Esophagus squamous epithelium (tissue), 4 donors: Measurements from ENCODE around the gene REST.

ENCODE experiments used
- POLR2A ChIP-seq, 4 donors: fragments of 450-650 bp; IDR thresholded peaks; one replicate each; pipeline ENCODE4 v1.6.1; 2017; ENCODE audit warnings: antibody characterized with exemption in 4 of 4, mild to moderate bottlenecking in 4 of 4, moderate library complexity in 3 of 4
- TF ChIP-seq, protein P1 (sequence below), 6 experiments: fragments of 450-650 bp in 4 of 6; fragments of 200-600 bp in 2 of 6; sonication (generic) in 2 of 6; IDR thresholded peaks; one replicate each; pipeline ENCODE4 v1.5.1; 2016 to 2019; ENCODE audit warnings: antibody characterized with exemption in 6 of 6, mild to moderate bottlenecking in 4 of 6, moderate library complexity in 4 of 6

DNA sequence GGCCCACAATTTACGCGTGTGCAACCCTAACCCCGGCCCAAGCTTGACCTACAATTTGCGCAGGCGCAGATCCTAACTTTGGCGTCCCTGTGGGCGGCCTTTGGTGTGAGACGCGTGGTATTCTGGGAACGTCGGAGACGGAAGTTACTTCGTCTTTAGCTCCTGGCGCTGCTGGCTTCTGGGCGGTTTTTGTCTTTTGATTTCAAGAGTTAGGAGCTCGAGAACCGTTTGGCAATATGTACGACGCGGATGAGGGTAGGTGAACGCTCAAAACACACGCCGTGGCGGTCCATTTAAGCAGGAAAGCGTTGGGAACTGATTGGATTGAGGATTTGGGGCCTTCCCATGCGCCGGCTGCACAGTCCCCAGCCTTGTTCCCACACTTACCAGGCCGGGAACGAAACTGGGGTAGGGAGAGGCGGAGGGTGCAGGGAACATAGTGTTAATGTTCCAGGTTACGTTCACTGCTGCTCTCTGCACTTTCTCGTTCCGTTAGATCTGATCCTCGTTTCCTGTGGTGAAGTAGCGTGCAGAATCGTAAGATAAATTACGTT, 71.1 kb downstream of the REST start, which contains the start of gene POLR2B:
- peak in 3 of 4 donors; percentile 59 to 77 (median 62) for TF ChIP-seq POLR2A (IDR thresholded peaks at IDR 0.05)
- TF ChIP-seq, protein P1, sequence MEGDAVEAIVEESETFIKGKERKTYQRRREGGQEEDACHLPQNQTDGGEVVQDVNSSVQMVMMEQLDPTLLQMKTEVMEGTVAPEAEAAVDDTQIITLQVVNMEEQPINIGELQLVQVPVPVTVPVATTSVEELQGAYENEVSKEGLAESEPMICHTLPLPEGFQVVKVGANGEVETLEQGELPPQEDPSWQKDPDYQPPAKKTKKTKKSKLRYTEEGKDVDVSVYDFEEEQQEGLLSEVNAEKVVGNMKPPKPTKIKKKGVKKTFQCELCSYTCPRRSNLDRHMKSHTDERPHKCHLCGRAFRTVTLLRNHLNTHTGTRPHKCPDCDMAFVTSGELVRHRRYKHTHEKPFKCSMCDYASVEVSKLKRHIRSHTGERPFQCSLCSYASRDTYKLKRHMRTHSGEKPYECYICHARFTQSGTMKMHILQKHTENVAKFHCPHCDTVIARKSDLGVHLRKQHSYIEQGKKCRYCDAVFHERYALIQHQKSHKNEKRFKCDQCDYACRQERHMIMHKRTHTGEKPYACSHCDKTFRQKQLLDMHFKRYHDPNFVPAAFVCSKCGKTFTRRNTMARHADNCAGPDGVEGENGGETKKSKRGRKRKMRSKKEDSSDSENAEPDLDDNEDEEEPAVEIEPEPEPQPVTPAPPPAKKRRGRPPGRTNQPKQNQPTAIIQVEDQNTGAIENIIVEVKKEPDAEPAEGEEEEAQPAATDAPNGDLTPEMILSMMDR (IDR thresholded peaks at IDR 0.05) = no peak
